IMR-90 (cell line): ENCODE results near the gene PIKFYVE. TPM values are rescaled to one million over a fixed set of nuclear protein-coding genes. Genes with fewer than 3 reads are reported as not detected.

Experiments used
- ATAC-seq: fragments of 200-7000 bp; cut with Tn5 transposase; 2 replicates; pipeline ENCODE4 v1.9.1; 2020; ENCODE audit warnings: low read depth, mild to moderate bottlenecking, moderate library complexity
- BruUV-seq: library from RNA; stranded (reverse); fragments of 400-500 nt; replicated peaks from 2 replicates; lab custom pipeline; 2021; lab: Mats Ljungman, UMichigan
- CTCF ChIA-PET: fragments of 300-600 bp; formaldehyde crosslinking; extraction: SDS; loops from one replicate; lab custom pipeline; 2021; ENCODE audit warnings: antibody characterized with exemption; lab: Yijun Ruan, JAX
- POLR2A ChIA-PET: fragments of 300-600 bp; sonication (Branson Sonifier 250); formaldehyde crosslinking; loops from one replicate; lab custom pipeline; 2022; ENCODE audit warnings: antibody characterized with exemption; ENCODE audit not compliant: unreplicated experiment; lab: Charles Lee
- DNase-seq: peaks from one replicate; pipeline ENCODE4 v3.0.0; 2013
- H2AFZ ChIP-seq: replicated peaks from 2 replicates; pipeline ENCODE3; 2013; ENCODE audit warnings: low read length, mild to moderate bottlenecking; ENCODE audit not compliant: poor library complexity
- H2AK5ac ChIP-seq: 2 replicates; pipeline ENCODE4 v1.6.1; 2013; ENCODE audit warnings: low read depth, low read length, inconsistent platforms
- H2AK9ac ChIP-seq: replicated peaks from 2 replicates; pipeline ENCODE3; 2013; ENCODE audit warnings: mild to moderate bottlenecking, low read depth, low read length, moderate library complexity; ENCODE audit not compliant: poor library complexity
- H2BK120ac ChIP-seq: 2 replicates; pipeline ENCODE4 v1.6.1; 2013; ENCODE audit warnings: low read depth, low read length, inconsistent platforms
- H2BK15ac ChIP-seq: 3 replicates; pipeline ENCODE4 v1.6.1; 2013; ENCODE audit warnings: low read depth, low read length, inconsistent platforms
- H2BK20ac ChIP-seq: 2 replicates; pipeline ENCODE4 v1.6.1; 2013; ENCODE audit warnings: low read depth, mild to moderate bottlenecking, inconsistent platforms, low read length, moderate library complexity
- H2BK5ac ChIP-seq: 2 replicates; pipeline ENCODE4 v1.6.1; 2013; ENCODE audit warnings: mild to moderate bottlenecking, low read depth, low read length, inconsistent platforms; ENCODE audit not compliant: poor library complexity, severe bottlenecking
- H3K14ac ChIP-seq: replicated peaks from 2 replicates; pipeline ENCODE4 v1.6.1; 2013; ENCODE audit warnings: low read depth, low read length, inconsistent platforms
- H3K18ac ChIP-seq: 2 replicates; pipeline ENCODE4 v1.6.1; 2013; ENCODE audit warnings: low read depth, low read length, control low read depth
- H3K23ac ChIP-seq: 2 replicates; pipeline ENCODE4 v1.6.1; 2013; ENCODE audit warnings: low read depth, low read length, inconsistent platforms
- H3K27ac ChIP-seq: 2 replicates; pipeline ENCODE4 v1.5.1; 2013; ENCODE audit warnings: mild to moderate bottlenecking, control low read depth, low read length; ENCODE audit not compliant: insufficient read depth
- H3K27me3 ChIP-seq: 2 replicates; pipeline ENCODE4 v1.6.1; 2013; ENCODE audit warnings: low read length; ENCODE audit not compliant: control insufficient read depth, insufficient read depth
- H3K36me3 ChIP-seq: 2 replicates; pipeline ENCODE4 v1.6.1; 2013; ENCODE audit warnings: low read length, mixed read lengths; ENCODE audit not compliant: control insufficient read depth, insufficient read depth
- H3K4ac ChIP-seq: 2 replicates; pipeline ENCODE4 v1.6.1; 2013; ENCODE audit warnings: low read depth, low read length, inconsistent platforms
- H3K4me1 ChIP-seq: 2 replicates; pipeline ENCODE4 v1.6.1; 2013; ENCODE audit warnings: low read length, mixed read lengths; ENCODE audit not compliant: control insufficient read depth, insufficient read depth
- H3K4me2 ChIP-seq: 2 replicates; pipeline ENCODE4 v1.6.1; 2013; ENCODE audit warnings: low read depth, mild to moderate bottlenecking, control low read depth, low read length, moderate library complexity
- H3K4me3 ChIP-seq: 2 replicates; pipeline ENCODE4 v1.5.1; 2013; ENCODE audit warnings: low read depth, mild to moderate bottlenecking, control low read depth, low read length, moderate library complexity; ENCODE audit not compliant: insufficient read depth
- H3K56ac ChIP-seq: 2 replicates; pipeline ENCODE4 v1.6.1; 2013; ENCODE audit warnings: low read length, inconsistent platforms; ENCODE audit not compliant: insufficient read depth; ENCODE audit errors: extremely low read depth
- H3K79me1 ChIP-seq, 2 experiments: 2 replicates each; pipeline ENCODE4 v1.6.1; 2013; ENCODE audit warnings: low read length in 2 of 2, inconsistent platforms in 1 of 2, low read depth in 1 of 2
- H3K9ac ChIP-seq: 2 replicates; pipeline ENCODE4 v1.6.1; 2013; ENCODE audit warnings: low read depth, low read length, control low read depth
- H3K9me1 ChIP-seq: 2 replicates; pipeline ENCODE4 v1.6.1; 2013; ENCODE audit warnings: low read length, inconsistent platforms; ENCODE audit not compliant: insufficient read depth
- H3K9me3 ChIP-seq: 2 replicates; pipeline ENCODE4 v1.6.1; 2013; ENCODE audit warnings: low read length; ENCODE audit not compliant: control insufficient read depth, insufficient read depth
- H4K20me1 ChIP-seq: 2 replicates; pipeline ENCODE4 v1.6.1; 2013; ENCODE audit warnings: low read length, inconsistent platforms; ENCODE audit not compliant: insufficient read depth
- H4K5ac ChIP-seq: 2 replicates; pipeline ENCODE4 v1.6.1; 2013; ENCODE audit warnings: mild to moderate bottlenecking, low read depth, low read length, control low read depth
- H4K8ac ChIP-seq, 2 experiments: 2 replicates each; pipeline ENCODE4 v1.6.1; 2013; ENCODE audit warnings: low read depth in 2 of 2, low read length in 2 of 2, control low read depth in 1 of 2, inconsistent platforms in 1 of 2
- H4K91ac ChIP-seq: 2 replicates; pipeline ENCODE4 v1.6.1; 2013; ENCODE audit warnings: low read depth, low read length, inconsistent platforms; ENCODE audit not compliant: insufficient read depth
- BHLHE40 ChIP-seq: fragments of 150-350 bp; IDR thresholded peaks from 2 replicates; pipeline ENCODE4 v1.6.1; 2016; ENCODE audit warnings: mild to moderate bottlenecking, low read depth, low read length
- CEBPB ChIP-seq: IDR thresholded peaks from 2 replicates; pipeline ENCODE4 v1.6.1; 2012; ENCODE audit warnings: low read depth, low read length, improper control_type of control experiment
- CHD1 ChIP-seq: IDR thresholded peaks from 2 replicates; pipeline ENCODE4 v1.6.1; 2012; ENCODE audit warnings: low read depth, low read length, improper control_type of control experiment
- FOS ChIP-seq: fragments of 150-350 bp; IDR thresholded peaks from 2 replicates; pipeline ENCODE4 v1.6.1; 2016; ENCODE audit warnings: low read depth, low read length
- MAZ ChIP-seq: IDR thresholded peaks from 2 replicates; pipeline ENCODE4 v1.6.1; 2012; ENCODE audit warnings: low read depth, mild to moderate bottlenecking, low read length, improper control_type of control experiment, moderate library complexity, borderline replicate concordance
- MXI1 ChIP-seq: IDR thresholded peaks from 2 replicates; pipeline ENCODE4 v1.6.1; 2012; ENCODE audit warnings: low read depth, mild to moderate bottlenecking, low read length, moderate library complexity, borderline replicate concordance
- NFE2L2 ChIP-seq: fragments of 150-350 bp; IDR thresholded peaks from 2 replicates; pipeline ENCODE4 v1.6.1; 2016; ENCODE audit warnings: low read depth, mild to moderate bottlenecking, low read length
- POLR2A ChIP-seq: IDR thresholded peaks from 2 replicates; pipeline ENCODE4 v1.6.1; 2012; ENCODE audit warnings: mild to moderate bottlenecking, low read depth, low read length
- RAD21 ChIP-seq: IDR thresholded peaks from 2 replicates; pipeline ENCODE4 v1.6.1; 2012; ENCODE audit warnings: low read length, improper control_type of control experiment
- RFX5 ChIP-seq: IDR thresholded peaks from 2 replicates; pipeline ENCODE4 v1.8.0; 2012; ENCODE audit warnings: low read depth, mild to moderate bottlenecking, low read length, moderate library complexity
- SMC3 ChIP-seq: fragments of 150-350 bp; IDR thresholded peaks from 2 replicates; pipeline ENCODE4 v1.6.1; 2016; ENCODE audit warnings: low read depth, mild to moderate bottlenecking, antibody characterized with exemption, low read length, moderate library complexity
- WGBS, 2 experiments: methylation state at CpG; one replicate each; pipeline versions ENCODE4 v1.1.5 to v1.1.7; 2013; ENCODE audit warnings: missing lambda C conversion rate in 2 of 2; ENCODE audit not compliant: insufficient read length in 1 of 2; ENCODE audit errors: extremely low coverage in 2 of 2; 5-methylcytosine and 5-hydroxymethylcytosine counted together
- dilution Hi-C: fragments of 300-500 bp; cut with HindIII; formaldehyde crosslinking; loops from one replicate; pipeline ENCODE4 v1.14.3; 2018; ENCODE audit warnings: low sequenced_read_pairs; ENCODE audit not compliant: unreplicated experiment
- in situ Hi-C: fragments of 300-500 bp; cut with MboI; formaldehyde crosslinking; loops from 3 replicates; pipeline ENCODE4 v1.14.3; 2019; ENCODE audit warnings: low sequenced_read_pairs, inconsistent platforms, mixed read lengths
- intact Hi-C: fragments of 100-400 bp; cut with micrococcal nuclease; formaldehyde crosslinking; loops from 2 replicates; pipeline ENCODE4 v1.10.0; 2022
- polyA plus RNA-seq, 3 experiments: library from polyadenylated mRNA; depleted of rRNA; stranded (reverse); fragments of >200 nt; gene quantifications; 2 replicates each; pipeline ENCODE4 v1.2.3, GENCODE V29; 2012; ENCODE audit warnings: low replicate concordance in 1 of 3
- total RNA-seq: library from RNA; depleted of rRNA; stranded (reverse); fragments of >200 nt; gene quantifications from 2 replicates; pipeline ENCODE4 v1.2.3, GENCODE V29; 2012
- TF ChIP-seq, protein P1 (sequence below): conservative IDR thresholded peaks from 2 replicates; pipeline ENCODE4 v1.5.1; 2012; ENCODE audit warnings: mild to moderate bottlenecking, low read depth, low read length, improper control_type of control experiment
- TF ChIP-seq, protein P2 (sequence below): fragments of 150-350 bp; IDR thresholded peaks from 2 replicates; pipeline ENCODE4 v1.6.1; 2017; ENCODE audit warnings: mild to moderate bottlenecking, antibody characterized with exemption, low read length, low read depth
- TF ChIP-seq, protein P3 (sequence below): fragments of 150-350 bp; IDR thresholded peaks from 2 replicates; pipeline ENCODE4 v1.6.1; 2016; ENCODE audit warnings: low read depth, mild to moderate bottlenecking, low read length, moderate library complexity, borderline replicate concordance

The PIKFYVE gene
- total and polyA plus RNA-seq, 2 of the 4 experiments (the other 2 are of a cell fraction), result 9.3 to 34.6 TPM

- dilution Hi-C loops, result no loop called here
- BruUV-seq, result no TSS peak
- H4K91ac ChIP-seq, result no peak overlapping the region
- no peak overlapping the region for H4K5ac ChIP-seq
- in situ Hi-C loops, result no loop called here
- CTCF ChIA-PET, result no interaction called here
- H3K23ac ChIP-seq, result no peak overlapping the region
- H2AFZ ChIP-seq, result no peak overlapping the region
- 0 out of 4 replicates have a peak, but pooled peaks cover 5% of the 10 kb centered on the region in 2 experiments for H3K79me1 ChIP-seq
- H3K36me3 ChIP-seq, result peaks cover 18% of the 10 kb centered on the region
- H3K18ac ChIP-seq, result no peak overlapping the region
- no peaks in the 10 kb centered on the region for H3K4me1 ChIP-seq
- no peak overlapping the region for H4K8ac ChIP-seq
- no peak overlapping the region for H3K14ac ChIP-seq
- H3K4me3 ChIP-seq, result no peak overlapping the region
- no peak overlapping the region for H3K4me2 ChIP-seq
- no peak for DNase-seq
- H3K56ac ChIP-seq, result no peak overlapping the region
- intact Hi-C loops, result loop anchor here (5.0 kb wide), 1 partner anchor 36 kb away; no protein-coding TSS in a partner anchor
- H2BK20ac ChIP-seq, result no peak overlapping the region
- TF ChIP-seq BHLHE40 (no peak), SMC3 (no peak), MAZ (no peak), NFE2L2 (no peak), CEBPB (no peak), MXI1 (no peak), FOS (no peak), POLR2A (no peak), RAD21 (no peak), RFX5 (no peak), CHD1 (no peak)
- TF ChIP-seq, protein P1, sequence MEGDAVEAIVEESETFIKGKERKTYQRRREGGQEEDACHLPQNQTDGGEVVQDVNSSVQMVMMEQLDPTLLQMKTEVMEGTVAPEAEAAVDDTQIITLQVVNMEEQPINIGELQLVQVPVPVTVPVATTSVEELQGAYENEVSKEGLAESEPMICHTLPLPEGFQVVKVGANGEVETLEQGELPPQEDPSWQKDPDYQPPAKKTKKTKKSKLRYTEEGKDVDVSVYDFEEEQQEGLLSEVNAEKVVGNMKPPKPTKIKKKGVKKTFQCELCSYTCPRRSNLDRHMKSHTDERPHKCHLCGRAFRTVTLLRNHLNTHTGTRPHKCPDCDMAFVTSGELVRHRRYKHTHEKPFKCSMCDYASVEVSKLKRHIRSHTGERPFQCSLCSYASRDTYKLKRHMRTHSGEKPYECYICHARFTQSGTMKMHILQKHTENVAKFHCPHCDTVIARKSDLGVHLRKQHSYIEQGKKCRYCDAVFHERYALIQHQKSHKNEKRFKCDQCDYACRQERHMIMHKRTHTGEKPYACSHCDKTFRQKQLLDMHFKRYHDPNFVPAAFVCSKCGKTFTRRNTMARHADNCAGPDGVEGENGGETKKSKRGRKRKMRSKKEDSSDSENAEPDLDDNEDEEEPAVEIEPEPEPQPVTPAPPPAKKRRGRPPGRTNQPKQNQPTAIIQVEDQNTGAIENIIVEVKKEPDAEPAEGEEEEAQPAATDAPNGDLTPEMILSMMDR, result no peak
- TF ChIP-seq, protein P2, sequence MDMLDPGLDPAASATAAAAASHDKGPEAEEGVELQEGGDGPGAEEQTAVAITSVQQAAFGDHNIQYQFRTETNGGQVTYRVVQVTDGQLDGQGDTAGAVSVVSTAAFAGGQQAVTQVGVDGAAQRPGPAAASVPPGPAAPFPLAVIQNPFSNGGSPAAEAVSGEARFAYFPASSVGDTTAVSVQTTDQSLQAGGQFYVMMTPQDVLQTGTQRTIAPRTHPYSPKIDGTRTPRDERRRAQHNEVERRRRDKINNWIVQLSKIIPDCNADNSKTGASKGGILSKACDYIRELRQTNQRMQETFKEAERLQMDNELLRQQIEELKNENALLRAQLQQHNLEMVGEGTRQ, result no peak
- TF ChIP-seq, protein P3, sequence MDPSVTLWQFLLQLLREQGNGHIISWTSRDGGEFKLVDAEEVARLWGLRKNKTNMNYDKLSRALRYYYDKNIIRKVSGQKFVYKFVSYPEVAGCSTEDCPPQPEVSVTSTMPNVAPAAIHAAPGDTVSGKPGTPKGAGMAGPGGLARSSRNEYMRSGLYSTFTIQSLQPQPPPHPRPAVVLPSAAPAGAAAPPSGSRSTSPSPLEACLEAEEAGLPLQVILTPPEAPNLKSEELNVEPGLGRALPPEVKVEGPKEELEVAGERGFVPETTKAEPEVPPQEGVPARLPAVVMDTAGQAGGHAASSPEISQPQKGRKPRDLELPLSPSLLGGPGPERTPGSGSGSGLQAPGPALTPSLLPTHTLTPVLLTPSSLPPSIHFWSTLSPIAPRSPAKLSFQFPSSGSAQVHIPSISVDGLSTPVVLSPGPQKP, result no peak
- no peak overlapping the region for H3K9ac ChIP-seq
- no peak overlapping the region for H2BK5ac ChIP-seq
- WGBS, 2 experiments, result no CpG with 5 or more reads among the region's 2 CpGs
- no peak overlapping the region for H3K4ac ChIP-seq
- no peaks in the 10 kb centered on the region for H3K9me3 ChIP-seq
- H3K27ac ChIP-seq, result no peak overlapping the region
- H2AK9ac ChIP-seq, result no peak overlapping the region
- no peaks in the 10 kb centered on the region for H3K27me3 ChIP-seq
- POLR2A ChIA-PET, result no interaction called here
- H2AK5ac ChIP-seq, result no peak overlapping the region
- H2BK120ac ChIP-seq, result no peak overlapping the region
- no peak overlapping the region for H2BK15ac ChIP-seq
- no peaks in the 10 kb centered on the region; the same call in 1 of the 2 replicates for H3K9me1 ChIP-seq
- H4K20me1 ChIP-seq, result no peaks in the 10 kb centered on the region
- no peak for ATAC-seq
These were observed 45.3 kb downstream of the PIKFYVE start for GRCh38 chr2:208311321-208311720.
